OCI-LY1 (cell line): ENCODE results near the gene SHC4.

Experiments used
- CTCF ChIP-seq: fragments of 200-600 bp; sonication (generic), shearing (Covaris generic); IDR thresholded peaks from 2 replicates; pipeline ENCODE4 v1.5.1; 2017; ENCODE audit warnings: mild to moderate bottlenecking, antibody characterized with exemption, low read length, moderate library complexity, mixed read lengths
- EZH2 ChIP-seq: fragments of 200-600 bp; sonication (generic), shearing (Covaris generic); IDR thresholded peaks from 2 replicates; pipeline ENCODE4 v1.8.0; 2017; ENCODE audit warnings: borderline replicate concordance, mixed run types, mild to moderate bottlenecking, antibody characterized with exemption, low read length, moderate library complexity, mixed read lengths

GRCh38 chr15:48984811-48985352, 21.2 kb upstream of the SHC4 start:
- TF ChIP-seq CTCF (no peak), EZH2 (no peak)
